22Rv1 (cell line): ENCODE results near the gene ARHGAP10.

Experiments used
- ZFX ChIP-seq: fragments of 450-650 bp; IDR thresholded peaks from 2 replicates; pipeline ENCODE4 v1.6.1; 2017; ENCODE audit warnings: antibody characterized with exemption, borderline replicate concordance
- TF ChIP-seq, protein P1 (sequence below): fragments of 450-650 bp; IDR thresholded peaks from 2 replicates; pipeline ENCODE4 v1.5.1; 2017; ENCODE audit warnings: mild to moderate bottlenecking

DNA sequence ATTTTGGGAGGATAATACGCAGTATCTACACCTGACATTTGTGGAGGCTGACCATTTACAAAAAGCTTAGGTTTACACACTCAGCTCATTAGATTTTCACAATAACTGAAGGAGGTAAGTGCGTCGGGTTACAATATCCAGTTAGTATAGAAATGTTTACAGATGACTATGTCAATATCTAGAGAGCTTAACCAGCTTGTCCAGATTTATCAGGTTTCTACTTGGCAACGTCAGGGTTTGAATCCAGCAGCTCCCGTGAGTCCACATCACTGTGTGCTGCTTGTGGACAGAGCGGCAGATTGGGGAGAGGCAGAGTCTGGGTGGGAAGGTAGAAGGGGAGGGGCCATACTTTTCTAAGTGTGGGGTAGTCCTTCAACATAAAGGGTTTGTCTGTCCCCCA is 28.3 kb downstream of the ARHGAP10 start:
- TF ChIP-seq, protein P1, sequence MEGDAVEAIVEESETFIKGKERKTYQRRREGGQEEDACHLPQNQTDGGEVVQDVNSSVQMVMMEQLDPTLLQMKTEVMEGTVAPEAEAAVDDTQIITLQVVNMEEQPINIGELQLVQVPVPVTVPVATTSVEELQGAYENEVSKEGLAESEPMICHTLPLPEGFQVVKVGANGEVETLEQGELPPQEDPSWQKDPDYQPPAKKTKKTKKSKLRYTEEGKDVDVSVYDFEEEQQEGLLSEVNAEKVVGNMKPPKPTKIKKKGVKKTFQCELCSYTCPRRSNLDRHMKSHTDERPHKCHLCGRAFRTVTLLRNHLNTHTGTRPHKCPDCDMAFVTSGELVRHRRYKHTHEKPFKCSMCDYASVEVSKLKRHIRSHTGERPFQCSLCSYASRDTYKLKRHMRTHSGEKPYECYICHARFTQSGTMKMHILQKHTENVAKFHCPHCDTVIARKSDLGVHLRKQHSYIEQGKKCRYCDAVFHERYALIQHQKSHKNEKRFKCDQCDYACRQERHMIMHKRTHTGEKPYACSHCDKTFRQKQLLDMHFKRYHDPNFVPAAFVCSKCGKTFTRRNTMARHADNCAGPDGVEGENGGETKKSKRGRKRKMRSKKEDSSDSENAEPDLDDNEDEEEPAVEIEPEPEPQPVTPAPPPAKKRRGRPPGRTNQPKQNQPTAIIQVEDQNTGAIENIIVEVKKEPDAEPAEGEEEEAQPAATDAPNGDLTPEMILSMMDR, result no peak
- TF ChIP-seq ZFX, result no peak
